GM21576 (cell line): ENCODE results near the gene GPR158.

Experiments used
- ATAC-seq: cut with Tn5 transposase; IDR thresholded peaks from one replicate; pipeline ENCODE4 v1.9.1; 2021; ENCODE audit warnings: mild to moderate bottlenecking, moderate library complexity; ENCODE audit not compliant: unreplicated experiment

The GPR158 gene

GRCh38 chr10:25493122-25493893 lies 318.5 kb downstream of the GPR158 start:
- no peak for ATAC-seq

GRCh38 chr10:25497246-25497645 lies 322.4 kb downstream of the GPR158 start:
- no peak for ATAC-seq

GRCh38 chr10:25498645-25499044 lies 323.8 kb downstream of the GPR158 start:
- ATAC-seq = no peak

- no peak for ATAC-seq
Observed at GRCh38 chr10:25501912-25502311, 327.1 kb downstream of the GPR158 start.

- ATAC-seq = no peak
Observed at GRCh38 chr10:25502453-25502852, 327.7 kb downstream of the GPR158 start.

- no peak for ATAC-seq
Observed at GRCh38 chr10:25504306-25504705, 329.5 kb downstream of the GPR158 start.

GRCh38 chr10:25504838-25505237 lies 330.0 kb downstream of the GPR158 start:
- no peak for ATAC-seq

GRCh38 chr10:25505466-25505865 lies 330.7 kb downstream of the GPR158 start:
- no peak for ATAC-seq

GRCh38 chr10:25506821-25507335 lies 332.1 kb downstream of the GPR158 start:
- no peak for ATAC-seq

GRCh38 chr10:25508112-25508815 lies 333.5 kb downstream of the GPR158 start:
- no peak for ATAC-seq

- ATAC-seq = no peak
Observed at GRCh38 chr10:25509151-25509550, 334.4 kb downstream of the GPR158 start.

GRCh38 chr10:25522294-25522693 lies 347.5 kb downstream of the GPR158 start:
- no peak for ATAC-seq

- no peak for ATAC-seq
Observed at GRCh38 chr10:25522946-25523608, 348.3 kb downstream of the GPR158 start.

- ATAC-seq = no peak
Observed at GRCh38 chr10:25530306-25530705, 355.5 kb downstream of the GPR158 start.

- ATAC-seq = no peak
Observed at GRCh38 chr10:25531457-25532061, 356.8 kb downstream of the GPR158 start.

- no peak for ATAC-seq
Observed at GRCh38 chr10:25532213-25532612, 357.4 kb downstream of the GPR158 start.

- ATAC-seq = no peak
Observed at GRCh38 chr10:25536027-25536426, 361.2 kb downstream of the GPR158 start.

GRCh38 chr10:25547382-25547781 lies 372.6 kb downstream of the GPR158 start:
- ATAC-seq = no peak

GRCh38 chr10:25552283-25552919 lies 377.6 kb downstream of the GPR158 start:
- ATAC-seq = no peak

- ATAC-seq = no peak
Observed at GRCh38 chr10:25555865-25556264, 381.1 kb downstream of the GPR158 start.

GRCh38 chr10:25556457-25556856 lies 381.7 kb downstream of the GPR158 start:
- ATAC-seq = no peak
